ENCODE measurements around the gene SIX4. TPM values are rescaled to one million over a fixed set of nuclear protein-coding genes. Genes with fewer than 3 reads are reported as not detected.

The SIX4 gene
- total and polyA plus RNA-seq, 12 donors = 0.40 to 3.9 (median 3.0) TPM

DNA sequence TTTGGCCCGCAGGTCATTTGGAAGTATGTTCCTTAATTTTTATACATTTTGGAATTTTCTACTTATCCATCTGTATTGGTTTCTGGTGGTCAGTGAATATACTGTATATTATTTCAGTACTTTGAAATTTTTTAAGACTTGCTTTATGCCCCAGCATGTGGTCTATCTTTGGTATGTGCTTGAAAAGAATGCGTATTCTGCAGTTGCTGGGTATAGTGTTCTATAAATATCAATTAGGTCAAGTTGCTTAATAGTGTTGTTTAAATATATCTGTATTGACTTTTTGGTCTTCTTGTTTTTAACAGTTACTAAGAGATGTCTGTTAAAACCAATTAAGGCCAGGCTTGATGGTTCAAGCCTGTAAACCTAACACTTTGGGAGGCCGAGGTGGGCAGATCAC, 53.2 kb downstream of the SIX4 start:
- intact Hi-C loops (cut with DNase I) = no loop called here
- H3K4me3 ChIP-seq = no peak overlapping the region
- no peaks in the 10 kb centered on the region for H3K4me1 ChIP-seq (replicated peaks in 1 of 2)
- no peaks in the 10 kb centered on the region for H3K9me3 ChIP-seq (replicated peaks in 1 of 3)
- no peak overlapping the region for H3K27ac ChIP-seq
- TF ChIP-seq, protein P1, sequence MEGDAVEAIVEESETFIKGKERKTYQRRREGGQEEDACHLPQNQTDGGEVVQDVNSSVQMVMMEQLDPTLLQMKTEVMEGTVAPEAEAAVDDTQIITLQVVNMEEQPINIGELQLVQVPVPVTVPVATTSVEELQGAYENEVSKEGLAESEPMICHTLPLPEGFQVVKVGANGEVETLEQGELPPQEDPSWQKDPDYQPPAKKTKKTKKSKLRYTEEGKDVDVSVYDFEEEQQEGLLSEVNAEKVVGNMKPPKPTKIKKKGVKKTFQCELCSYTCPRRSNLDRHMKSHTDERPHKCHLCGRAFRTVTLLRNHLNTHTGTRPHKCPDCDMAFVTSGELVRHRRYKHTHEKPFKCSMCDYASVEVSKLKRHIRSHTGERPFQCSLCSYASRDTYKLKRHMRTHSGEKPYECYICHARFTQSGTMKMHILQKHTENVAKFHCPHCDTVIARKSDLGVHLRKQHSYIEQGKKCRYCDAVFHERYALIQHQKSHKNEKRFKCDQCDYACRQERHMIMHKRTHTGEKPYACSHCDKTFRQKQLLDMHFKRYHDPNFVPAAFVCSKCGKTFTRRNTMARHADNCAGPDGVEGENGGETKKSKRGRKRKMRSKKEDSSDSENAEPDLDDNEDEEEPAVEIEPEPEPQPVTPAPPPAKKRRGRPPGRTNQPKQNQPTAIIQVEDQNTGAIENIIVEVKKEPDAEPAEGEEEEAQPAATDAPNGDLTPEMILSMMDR (IDR thresholded peaks at IDR 0.05) = no peak
- no peak for TF ChIP-seq POLR2A (IDR thresholded peaks at IDR 0.05)
- DNase-seq = no peak
- H3K36me3 ChIP-seq (replicated peaks in 1 of 2) = no peaks in the 10 kb centered on the region
- WGBS, 4 donors = 83 to 91% (median 83%) methylated on average over 3 of the region's 3 CpGs
- H3K27me3 ChIP-seq = no peaks in the 10 kb centered on the region

DNA sequence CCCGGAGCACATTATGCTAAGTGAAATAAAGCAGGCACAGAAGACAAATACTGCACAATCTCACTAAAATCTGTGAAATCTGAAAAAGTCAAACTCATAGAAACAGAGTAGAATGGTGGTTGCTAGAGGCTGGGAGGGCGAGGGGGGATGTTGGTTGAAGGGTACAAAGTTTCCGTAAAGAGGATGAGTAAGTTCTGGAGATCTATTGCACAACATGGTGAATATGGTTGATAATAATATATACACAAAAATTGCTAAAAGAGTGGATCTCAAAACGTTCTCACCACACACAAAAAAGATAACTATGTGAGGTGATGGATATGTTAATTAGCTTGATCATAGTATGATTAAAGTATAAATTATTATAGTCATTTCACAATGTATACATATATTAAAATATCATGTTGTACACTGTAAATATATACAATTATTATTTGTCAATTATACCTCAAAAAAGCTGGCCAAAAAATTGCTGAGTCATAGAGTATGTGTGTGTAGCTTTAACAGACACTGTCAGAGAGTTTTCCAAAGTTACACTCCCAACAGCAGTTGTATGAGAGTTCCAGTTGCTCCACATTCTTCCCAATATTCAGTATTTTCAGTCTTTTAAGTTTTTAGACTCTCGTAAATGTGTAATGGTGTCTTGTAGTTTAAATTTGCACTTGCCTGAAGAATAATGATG, 55.6 kb downstream of the SIX4 start:
- WGBS, 4 donors = 78 to 88% (median 86%) methylated on average over 5 of the region's 5 CpGs
- Histone ChIP-seq H3K36me3 (replicated peaks in 1 of 2) (no peaks in the 10 kb centered on the region), H3K27ac (no peak overlapping the region), H3K9me3 (replicated peaks in 1 of 3) (no peaks in the 10 kb centered on the region), H3K4me1 (replicated peaks in 1 of 2) (no peaks in the 10 kb centered on the region), H3K4me3 (no peak overlapping the region), H3K27me3 (peaks cover 9% of the 10 kb centered on the region)
- intact Hi-C loops (cut with DNase I) = no loop called here
- DNase-seq = no peak
- no peak for TF ChIP-seq POLR2A (IDR thresholded peaks at IDR 0.05)
- TF ChIP-seq, protein P1 (IDR thresholded peaks at IDR 0.05) = no peak

- DNase-seq = no peak
- 66 to 81% (median 76%) methylated on average over 3 of the region's 3 CpGs for WGBS, 4 donors
Measured at GRCh38 chr14:60665177-60665550, 59.0 kb downstream of the SIX4 start.

DNA sequence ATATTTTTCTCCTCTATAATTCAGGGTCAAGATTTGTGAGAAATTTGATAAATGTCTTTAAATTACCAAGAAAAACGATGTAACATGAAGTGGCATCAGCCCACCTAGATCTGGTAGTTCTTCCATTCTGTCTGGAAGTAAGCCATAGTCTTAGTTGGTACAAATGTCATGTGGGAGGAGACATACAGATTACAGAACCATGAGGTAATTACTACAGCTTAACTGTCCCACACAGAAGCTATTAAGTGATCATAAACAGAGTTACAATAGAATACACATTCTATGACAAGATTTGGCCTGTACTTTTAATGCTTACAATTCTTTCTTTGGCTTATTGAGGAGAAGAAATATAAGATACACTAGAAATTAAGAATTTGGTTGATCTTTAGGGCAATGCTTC, 61.2 kb downstream of the SIX4 start:
- H3K4me3 ChIP-seq = no peak overlapping the region
- H3K4me1 ChIP-seq (replicated peaks in 1 of 2) = peaks cover 0 to 1% of the 10 kb centered on the region in 2 donors
- no peak overlapping the region for H3K27ac ChIP-seq
- H3K27me3 ChIP-seq = peaks cover 10% of the 10 kb centered on the region
- intact Hi-C loops (cut with DNase I) = no loop called here
- TF ChIP-seq, protein P1 (IDR thresholded peaks at IDR 0.05) = no peak
- no peak for TF ChIP-seq POLR2A (IDR thresholded peaks at IDR 0.05)
- H3K36me3 ChIP-seq (replicated peaks in 1 of 2) = no peaks in the 10 kb centered on the region
- WGBS, 4 donors = 61 to 75% (median 68%) methylated on average over 1 of the region's 1 CpG
- DNase-seq = no peak
- H3K9me3 ChIP-seq (replicated peaks in 1 of 3) = no peaks in the 10 kb centered on the region

More at GRCh38 chr14:60665177-60665550, 59.0 kb downstream of the SIX4 start:
- peaks cover 10% of the 10 kb centered on the region for H3K27me3 ChIP-seq
- H3K36me3 ChIP-seq (replicated peaks in 1 of 2) = no peaks in the 10 kb centered on the region
- H3K27ac ChIP-seq = no peak overlapping the region
- H3K4me1 ChIP-seq (replicated peaks in 1 of 2) = no peaks in the 10 kb centered on the region
- H3K9me3 ChIP-seq (replicated peaks in 1 of 3) = no peaks in the 10 kb centered on the region
- intact Hi-C loops (cut with DNase I) = no loop called here
- TF ChIP-seq, protein P1 (IDR thresholded peaks at IDR 0.05) = no peak
- no peak for TF ChIP-seq POLR2A (IDR thresholded peaks at IDR 0.05)
- H3K4me3 ChIP-seq = no peak overlapping the region

Data from adrenal gland (tissue), 12 donors.